HCT116 (cell line): ENCODE data around the gene CHPT1. TPM values are rescaled to one million over a fixed set of nuclear protein-coding genes. Genes with fewer than 3 reads are reported as not detected.

ENCODE experiments used
- ATAC-seq: fragments of 200-7000 bp; cut with Tn5 transposase; 2 replicates; pipeline ENCODE4 v1.9.1; 2020; ENCODE audit warnings: mild to moderate bottlenecking, moderate library complexity
- BruUV-seq: library from RNA; stranded (reverse); fragments of 400-500 nt; replicated peaks from 2 replicates; lab custom pipeline; 2021; lab: Mats Ljungman, UMichigan
- CTCF ChIA-PET: fragments of 300-600 bp; sonication (Branson Sonifier 250); formaldehyde crosslinking; loops from one replicate; lab custom pipeline; 2021; ENCODE audit warnings: antibody characterized with exemption; lab: Charles Lee
- POLR2A ChIA-PET: fragments of 300-600, 350-600 bp; sonication (Branson Sonifier 250); formaldehyde crosslinking; loops from one replicate; lab custom pipeline; 2021; ENCODE audit warnings: antibody characterized with exemption; lab: Charles Lee
- RAD21 ChIA-PET, 2 experiments: fragments of 300-600 bp; sonication (Branson Sonifier 250); formaldehyde crosslinking; loops; one replicate each; lab custom pipeline; 2023; ENCODE audit warnings: low total read pairs in 2 of 2; ENCODE audit not compliant: uncharacterized antibody in 2 of 2, unreplicated experiment in 2 of 2, low non-redundant PET in 1 of 2; lab: Charles Lee
- DNase-seq: peaks from one replicate; pipeline ENCODE4 v3.0.0-alpha.2; 2010; ENCODE audit warnings: low read depth, low spot score
- H2AFZ ChIP-seq: fragments of 200-600 bp; shearing (Covaris generic), sonication (generic); 2 replicates; pipeline ENCODE4 v1.6.1; 2017; ENCODE audit warnings: low read depth, mixed run types, mixed read lengths, antibody characterized with exemption, low read length; ENCODE audit not compliant: poor library complexity, severe bottlenecking
- H3K27ac ChIP-seq: 2 replicates; pipeline ENCODE4 v1.5.1; 2012; ENCODE audit warnings: low read depth, low read length
- H3K27me3 ChIP-seq: fragments of 200-600 bp; sonication (generic); 2 replicates; pipeline ENCODE4 v1.6.1; 2016; ENCODE audit warnings: mixed run types, low read length, mixed read lengths; ENCODE audit not compliant: insufficient read depth
- H3K36me3 ChIP-seq, 2 experiments: fragments of 200-500 bp in 1 of 2; fragments of 200-600 bp in 1 of 2; sonication (Bioruptor generic) in 1 of 2; sonication (generic) in 1 of 2; 2 replicates each; pipeline versions ENCODE4 v1.5.1 to v1.6.1; 2014 to 2016; ENCODE audit warnings: low read length in 2 of 2, inconsistent platforms in 1 of 2, mixed read lengths in 1 of 2, mixed run types in 1 of 2; ENCODE audit not compliant: insufficient read depth in 2 of 2, control insufficient read depth in 1 of 2
- H3K4me1 ChIP-seq, 2 experiments: fragments of 200-600 bp in 1 of 2; sonication (generic) in 1 of 2; 2 replicates each; pipeline versions ENCODE4 v1.5.1 to v1.6.1; 2012 to 2017; ENCODE audit warnings: low read length in 2 of 2, inconsistent platforms in 1 of 2, mild to moderate bottlenecking in 1 of 2, mixed read lengths in 1 of 2, mixed run types in 1 of 2, moderate library complexity in 1 of 2; ENCODE audit not compliant: insufficient read depth in 2 of 2, control insufficient read depth in 1 of 2
- H3K4me2 ChIP-seq: fragments of 200-600 bp; sonication (generic); 2 replicates; pipeline ENCODE4 v1.6.1; 2017; ENCODE audit warnings: mixed run types, low read length, mixed read lengths
- H3K4me3 ChIP-seq, 2 experiments: fragments of 200-600 bp in 1 of 2; sonication (generic) in 1 of 2; replicated peaks in 1 of 2; 2 replicates each; pipeline ENCODE4 v1.5.1; 2011 to 2016; ENCODE audit warnings: low read length in 2 of 2, control low read depth in 1 of 2, low read depth in 1 of 2, mild to moderate bottlenecking in 1 of 2, mixed read lengths in 1 of 2, mixed run types in 1 of 2
- H3K79me2 ChIP-seq: fragments of 200-600 bp; sonication (generic); 2 replicates; pipeline ENCODE4 v1.6.1; 2017; ENCODE audit warnings: mild to moderate bottlenecking, mixed run types, low read length, moderate library complexity, mixed read lengths; ENCODE audit not compliant: insufficient read depth
- H3K9ac ChIP-seq: fragments of 200-600 bp; sonication (generic); 2 replicates; pipeline ENCODE4 v1.6.1; 2016; ENCODE audit warnings: low read length, mixed read lengths
- H3K9me2 ChIP-seq: fragments of 200-600 bp; sonication (generic), shearing (Covaris generic); 2 replicates; pipeline ENCODE4 v1.6.1; 2017; ENCODE audit warnings: mixed run types, mild to moderate bottlenecking, moderate library complexity; ENCODE audit not compliant: insufficient read depth
- H3K9me3 ChIP-seq, 2 experiments: fragments of 200-500 bp in 1 of 2; fragments of 200-600 bp in 1 of 2; sonication (Bioruptor generic) in 1 of 2; sonication (generic) in 1 of 2; 2 replicates each; pipeline ENCODE4 v1.6.1; 2014 to 2017; ENCODE audit warnings: low read length in 2 of 2, mixed read lengths in 2 of 2, inconsistent platforms in 1 of 2, low read depth in 1 of 2, mild to moderate bottlenecking in 1 of 2, mixed run types in 1 of 2, moderate library complexity in 1 of 2; ENCODE audit not compliant: control insufficient read depth in 1 of 2, insufficient read depth in 1 of 2
- H4K20me1 ChIP-seq: fragments of 200-600 bp; sonication (generic), shearing (Covaris generic); 2 replicates; pipeline ENCODE4 v1.6.1; 2017; ENCODE audit warnings: mixed run types, mild to moderate bottlenecking, moderate library complexity; ENCODE audit not compliant: insufficient read depth
- CEBPB ChIP-seq: IDR thresholded peaks from 2 replicates; pipeline ENCODE4 v1.6.1; 2012; ENCODE audit warnings: low read depth
- CTCF ChIP-seq, 3 experiments: fragments of 200-600 bp in 1 of 3; sonication (generic) in 1 of 3; IDR thresholded peaks in 2 of 3; conservative IDR thresholded peaks in 1 of 3; 2 replicates each; pipeline ENCODE4 v1.5.1; 2012 to 2017; ENCODE audit warnings: low read depth in 2 of 3, low read length in 2 of 3, antibody characterized with exemption in 1 of 3, borderline replicate concordance in 1 of 3, control low read depth in 1 of 3, mild to moderate bottlenecking in 1 of 3, mixed read lengths in 1 of 3, mixed run types in 1 of 3, moderate library complexity in 1 of 3; ENCODE audit not compliant: insufficient read depth in 1 of 3
- EZH2phosphoT487 ChIP-seq: fragments of 200-600 bp; IDR thresholded peaks from 2 replicates; pipeline ENCODE4 v1.6.1; 2018; ENCODE audit warnings: antibody characterized with exemption, borderline replicate concordance
- FOSL1 ChIP-seq: IDR thresholded peaks from 2 replicates; pipeline ENCODE4 v1.6.1; 2012; ENCODE audit warnings: low read depth
- RAD21 ChIP-seq: IDR thresholded peaks from 2 replicates; pipeline ENCODE4 v1.6.1; 2012; ENCODE audit warnings: low read depth, mild to moderate bottlenecking
- SIN3A ChIP-seq: IDR thresholded peaks from 2 replicates; pipeline ENCODE4 v1.6.1; 2012; ENCODE audit warnings: low read depth
- SRF ChIP-seq: IDR thresholded peaks from 2 replicates; pipeline ENCODE4 v1.6.1; 2012; ENCODE audit warnings: low read depth
- YY1 ChIP-seq: IDR thresholded peaks from 2 replicates; pipeline ENCODE4 v1.6.1; 2011; ENCODE audit warnings: low read length, low read depth, moderate library complexity, mild to moderate bottlenecking; ENCODE audit not compliant: insufficient replicate concordance; ENCODE audit errors: extremely low read depth
- intact Hi-C: fragments of 100-400 bp; cut with micrococcal nuclease; formaldehyde crosslinking; loops from 2 replicates; pipeline ENCODE4 v1.10.0; 2022
- total RNA-seq: library from RNA; stranded (reverse); gene quantifications from one replicate; pipeline ENCODE4 v1.2.1, GENCODE V29; 2021; ENCODE audit not compliant: unreplicated experiment

CHPT1 gene
- total RNA-seq, 1 experiment from 2014 or later = 20.1 TPM

GRCh38 chr12:101761781-101762180 is 64.3 kb downstream of the CHPT1 start:
- no TSS peak for BruUV-seq
- Histone ChIP-seq H3K4me2 (no peak overlapping the region), H3K79me2 (no peaks in the 10 kb centered on the region), H3K27me3 (no peaks in the 10 kb centered on the region), H3K4me3 (no peak overlapping the region), H3K36me3 (peaks cover 0 to 10% of the 10 kb centered on the region in 2 experiments; a peak in 1 of 4 replicates), H4K20me1 (no peaks in the 10 kb centered on the region), H2AFZ (no peak overlapping the region), H3K9me2 (no peaks in the 10 kb centered on the region), H3K9me3 (no peaks in the 10 kb centered on the region), H3K9ac (no peak overlapping the region), H3K27ac (no peak overlapping the region), H3K4me1 (no peaks in the 10 kb centered on the region)
- ATAC-seq (no peak), DNase-seq (no peak)
- ChIA-PET RAD21 (no interaction called here), POLR2A (no interaction called here), CTCF (interaction anchor here (1.5 kb wide), 1 partner anchor 12 kb away, joined by 4 read pairs; no protein-coding TSS in a partner anchor)
- intact Hi-C loops = no loop called here
- no peak for TF ChIP-seq FOSL1

- H3K9ac ChIP-seq = no peak overlapping the region
- no peaks in the 10 kb centered on the region for H3K9me3 ChIP-seq
- TF ChIP-seq SIN3A (no peak), SRF (no peak), RAD21 (no peak), YY1 (no peak), CTCF (IDR thresholded peaks at IDR 0.05 in 2 of 3, conservative IDR thresholded peaks at IDR 0.05 in 1 of 3; ENCODE audit: borderline replicate concordance in 1 of 3, insufficient read depth in 1 of 3, low read depth in 2 of 3, low read length in 2 of 3) (no peak), EZH2phosphoT487 (no peak), CEBPB (no peak)
- no peaks in the 10 kb centered on the region for H3K4me1 ChIP-seq
- H3K4me3 ChIP-seq = no peak overlapping the region
- ChIA-PET CTCF (interaction anchor here (1.5 kb wide), 1 partner anchor 10 kb away, joined by 4 read pairs; no protein-coding TSS in a partner anchor), RAD21 (no interaction called here), POLR2A (interaction anchor here (1.3 kb wide), 1 partner anchor 10 kb away, joined by 3 read pairs; no protein-coding TSS in a partner anchor)
- ATAC-seq = no peak
- H4K20me1 ChIP-seq = no peaks in the 10 kb centered on the region
- H3K79me2 ChIP-seq = no peaks in the 10 kb centered on the region
- no peak overlapping the region for H3K27ac ChIP-seq
- no peaks in the 10 kb centered on the region for H3K27me3 ChIP-seq
- no peaks in the 10 kb centered on the region for H3K9me2 ChIP-seq
- H3K4me2 ChIP-seq = no peak overlapping the region
- no TSS peak for BruUV-seq
- H2AFZ ChIP-seq = no peak overlapping the region
- intact Hi-C loops = no loop called here
- DNase-seq = no peak
- peaks cover 0 to 10% of the 10 kb centered on the region in 2 experiments; a peak in 1 of 4 replicates for H3K36me3 ChIP-seq
Measured at GRCh38 chr12:101763246-101763931, 65.9 kb downstream of the CHPT1 start.
